ENCODE data around the gene DIRAS2. TPM values are rescaled to one million over a fixed set of nuclear protein-coding genes. Genes with fewer than 3 reads are reported as not detected.

DIRAS2 gene
- total RNA-seq (2014; rRNA removed; shearing (Covaris generic)) (not detected in 2 replicates), total RNA-seq (2022) (not detected in 2 replicates), Bru-seq, nascent RNA (percentile 7 among the genes with signal in this experiment), BruChase-seq, experiment 1, labeled RNA remaining after a 6-hour chase (not detected), BruChase-seq, experiment 2, labeled RNA remaining after a 2-hour chase (not detected)
- long read RNA-seq, result 0 reads

- POLR2A ChIA-PET, result no interaction called here
- H3K4me3 ChIP-seq (ENCODE audit: low read depth, low read length, poor library complexity, severe bottlenecking), result no peak within 1 kb of the TSS
- H3K4me2 ChIP-seq (ENCODE audit: low read length), result no peak within 1 kb of the TSS
- H3K4me1 ChIP-seq (ENCODE audit: insufficient read depth, low read length, poor library complexity, severe bottlenecking), result no peaks in the 10 kb centered on the region
- H3K9me2 ChIP-seq (ENCODE audit: insufficient read depth, low read length), result no peaks in the 10 kb centered on the region
- no peaks in the 10 kb centered on the region for H4K20me1 ChIP-seq (ENCODE audit: insufficient read depth, low read length)
- no peak within 1 kb of the TSS for H2AFZ ChIP-seq (ENCODE audit: low read length)
- no peak for DNase-seq (ENCODE audit: low spot score)
- H3K79me2 ChIP-seq (ENCODE audit: insufficient read depth, low read depth, low read length), result no peaks in the 10 kb centered on the region
- H3K36me3 ChIP-seq (ENCODE audit: insufficient read depth, low read length), result no peaks in the 10 kb centered on the region
- H3K9me3 ChIP-seq (ENCODE audit: low read length), result no peaks in the 10 kb centered on the region
- intact Hi-C loops (cut with micrococcal nuclease; ENCODE audit: unreplicated experiment), result no loop called here
- no peak within 1 kb of the TSS for H3K27ac ChIP-seq (ENCODE audit: low read depth, low read length, poor library complexity, severe bottlenecking)
- no TSS peak for BruUV-seq (replicated peaks)
- TF ChIP-seq EZH2phosphoT487 (IDR thresholded peaks at IDR 0.05; ENCODE audit: borderline replicate concordance, low read depth, low read length), result no peak
- TF ChIP-seq, protein P1, sequence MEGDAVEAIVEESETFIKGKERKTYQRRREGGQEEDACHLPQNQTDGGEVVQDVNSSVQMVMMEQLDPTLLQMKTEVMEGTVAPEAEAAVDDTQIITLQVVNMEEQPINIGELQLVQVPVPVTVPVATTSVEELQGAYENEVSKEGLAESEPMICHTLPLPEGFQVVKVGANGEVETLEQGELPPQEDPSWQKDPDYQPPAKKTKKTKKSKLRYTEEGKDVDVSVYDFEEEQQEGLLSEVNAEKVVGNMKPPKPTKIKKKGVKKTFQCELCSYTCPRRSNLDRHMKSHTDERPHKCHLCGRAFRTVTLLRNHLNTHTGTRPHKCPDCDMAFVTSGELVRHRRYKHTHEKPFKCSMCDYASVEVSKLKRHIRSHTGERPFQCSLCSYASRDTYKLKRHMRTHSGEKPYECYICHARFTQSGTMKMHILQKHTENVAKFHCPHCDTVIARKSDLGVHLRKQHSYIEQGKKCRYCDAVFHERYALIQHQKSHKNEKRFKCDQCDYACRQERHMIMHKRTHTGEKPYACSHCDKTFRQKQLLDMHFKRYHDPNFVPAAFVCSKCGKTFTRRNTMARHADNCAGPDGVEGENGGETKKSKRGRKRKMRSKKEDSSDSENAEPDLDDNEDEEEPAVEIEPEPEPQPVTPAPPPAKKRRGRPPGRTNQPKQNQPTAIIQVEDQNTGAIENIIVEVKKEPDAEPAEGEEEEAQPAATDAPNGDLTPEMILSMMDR (conservative IDR thresholded peaks at IDR 0.05; ENCODE audit: low read length), result no peak
- CTCF ChIA-PET (ENCODE audit: unreplicated experiment), result no interaction called here
Measured at GRCh38 chr9:90642570-90643539, at the start of gene DIRAS2. DIRAS2 (minus strand) TSS chr9:90642824; CDS start chr9:90613827, 28,997 bp downstream.

DNA sequence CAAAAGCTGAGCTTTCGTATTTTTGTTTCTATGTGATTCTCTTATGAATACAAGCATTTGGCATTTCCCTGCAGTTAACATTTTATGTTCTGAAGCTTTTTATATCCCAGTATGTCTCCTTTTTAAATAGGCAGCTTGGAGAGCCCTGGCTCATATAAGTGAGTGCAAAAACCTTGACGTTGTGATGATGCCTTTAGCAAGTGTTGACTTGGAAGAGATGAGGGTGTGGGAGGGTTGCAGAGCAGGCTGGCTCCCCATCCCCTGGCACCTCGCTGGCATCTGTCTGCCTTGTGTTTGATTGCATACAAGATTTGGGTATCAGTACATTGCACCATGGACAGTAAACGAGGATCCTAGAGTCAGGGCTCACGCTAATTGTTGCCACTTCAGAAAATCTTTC, 42.1 kb upstream of the DIRAS2 start:
- intact Hi-C loops (cut with micrococcal nuclease; ENCODE audit: unreplicated experiment), result no loop called here
- Histone ChIP-seq H3K79me2 (ENCODE audit: insufficient read depth, low read depth, low read length) (no peaks in the 10 kb centered on the region), H2AFZ (ENCODE audit: low read length) (no peak overlapping the region), H3K4me1 (ENCODE audit: insufficient read depth, low read length, poor library complexity, severe bottlenecking) (no peaks in the 10 kb centered on the region), H4K20me1 (ENCODE audit: insufficient read depth, low read length) (no peaks in the 10 kb centered on the region), H3K4me3 (ENCODE audit: low read depth, low read length, poor library complexity, severe bottlenecking) (no peak overlapping the region), H3K9me3 (ENCODE audit: low read length) (no peaks in the 10 kb centered on the region), H3K27ac (ENCODE audit: low read depth, low read length, poor library complexity, severe bottlenecking) (no peak overlapping the region), H3K36me3 (ENCODE audit: insufficient read depth, low read length) (no peaks in the 10 kb centered on the region), H3K9me2 (ENCODE audit: insufficient read depth, low read length) (no peaks in the 10 kb centered on the region), H3K4me2 (ENCODE audit: low read length) (no peak overlapping the region)
- no peak for TF ChIP-seq EZH2phosphoT487 (IDR thresholded peaks at IDR 0.05; ENCODE audit: borderline replicate concordance, low read depth, low read length)
- TF ChIP-seq, protein P1 (conservative IDR thresholded peaks at IDR 0.05; ENCODE audit: low read length), result no peak
- DNase-seq (ENCODE audit: low spot score), result no peak
- BruUV-seq (replicated peaks), result no TSS peak
- POLR2A ChIA-PET, result interaction anchor here (0.5 to 0.6 kb wide), 2 partner anchors 562 to 839 kb away, joined by 3 to 5 read pairs; no protein-coding TSS in a partner anchor
- CTCF ChIA-PET (ENCODE audit: unreplicated experiment), result no interaction called here

Measured in OCI-LY7 (cell line).